ENCODE results near the gene LVRN. TPM values are rescaled to one million over a fixed set of nuclear protein-coding genes. Genes with fewer than 3 reads are reported as not detected.
A peak's percentile ranks its signal among the peaks of the same experiment; 100 is the strongest.

The LVRN gene
- total RNA-seq, 4 donors from 2014 or later, result 0.55 to 3.0 (median 1.7) TPM

GRCh38 chr5:115954144-115954543 lies 8.1 kb upstream of the LVRN start:
- H3K4me3 ChIP-seq (ENCODE audit: low read depth, poor library complexity, severe bottlenecking), result no peak overlapping the region
- TF ChIP-seq POLR2A (IDR thresholded peaks at IDR 0.05), result no peak
- TF ChIP-seq CTCF (IDR thresholded peaks at IDR 0.05), result no peak
- DNase-seq (ENCODE audit: low spot score in 2 of 2), result no peak
- intact Hi-C loops (cut with DNase I; ENCODE audit: low total_unique reads), result no loop called here

GRCh38 chr5:115956957-115957356 lies 5.3 kb upstream of the LVRN start:
- DNase-seq (ENCODE audit: low spot score in 2 of 2), result no peak
- intact Hi-C loops (cut with DNase I; ENCODE audit: low total_unique reads), result no loop called here
- 71 to 90% methylated on average over 6 of the region's 6 CpGs for WGBS, 2 donors
- no peak for TF ChIP-seq CTCF (IDR thresholded peaks at IDR 0.05)
- no peak for TF ChIP-seq POLR2A (IDR thresholded peaks at IDR 0.05)
- no peak overlapping the region for H3K4me3 ChIP-seq (ENCODE audit: low read depth, poor library complexity, severe bottlenecking)

DNA sequence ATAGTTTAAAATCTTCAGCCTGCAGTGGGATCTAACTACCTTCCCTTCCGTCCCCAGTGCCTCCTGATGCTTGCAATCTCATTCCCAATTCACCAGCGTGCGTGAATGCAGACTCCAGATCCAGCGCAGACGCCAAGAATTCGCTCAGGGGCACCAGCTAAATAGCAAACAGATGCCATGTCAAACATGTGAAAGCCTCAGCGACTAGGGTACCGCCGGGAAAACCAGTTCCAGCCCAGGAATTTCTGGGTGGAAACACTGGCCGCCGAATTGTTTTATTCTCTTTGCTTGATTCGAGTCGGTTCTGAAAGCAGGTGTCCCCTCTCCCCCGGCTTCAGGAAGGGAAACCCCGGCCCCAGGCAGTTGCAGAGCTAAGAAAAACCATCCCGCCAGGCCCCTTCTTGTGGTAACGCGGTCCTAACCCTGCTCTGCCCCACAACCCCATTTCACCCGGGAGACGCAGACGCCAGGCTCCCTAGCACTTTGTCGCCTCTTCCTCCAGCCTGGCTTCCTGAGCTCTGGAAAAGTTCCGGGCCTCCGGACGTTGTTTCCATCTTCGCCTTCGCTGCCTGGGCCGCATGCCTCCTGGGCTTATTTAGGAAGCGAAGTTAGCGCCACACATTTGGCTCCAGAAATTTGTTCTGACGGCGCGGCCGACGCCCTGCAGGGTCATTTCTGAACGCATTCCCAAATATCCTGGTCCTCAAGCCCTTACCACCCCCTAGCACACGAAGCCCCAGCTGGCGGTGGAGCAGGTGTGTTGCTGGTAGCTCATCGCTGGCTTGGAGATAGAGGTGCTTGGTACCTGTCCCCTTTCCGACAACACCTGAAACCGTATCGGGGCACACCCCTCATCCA lies 665 bp upstream of the LVRN start:
- no peak overlapping the region for H3K4me3 ChIP-seq (ENCODE audit: low read depth, poor library complexity, severe bottlenecking)
- DNase-seq (ENCODE audit: low spot score in 2 of 2), result peak in 1 of 2 donors; percentile 86
- TF ChIP-seq CTCF (IDR thresholded peaks at IDR 0.05) (no peak), POLR2A (IDR thresholded peaks at IDR 0.05) (no peak)
- WGBS, 2 donors, result 4 to 5% methylated on average over 41 to 42 of the region's 42 CpGs
- intact Hi-C loops (cut with DNase I; ENCODE audit: low total_unique reads), result no loop called here

DNA sequence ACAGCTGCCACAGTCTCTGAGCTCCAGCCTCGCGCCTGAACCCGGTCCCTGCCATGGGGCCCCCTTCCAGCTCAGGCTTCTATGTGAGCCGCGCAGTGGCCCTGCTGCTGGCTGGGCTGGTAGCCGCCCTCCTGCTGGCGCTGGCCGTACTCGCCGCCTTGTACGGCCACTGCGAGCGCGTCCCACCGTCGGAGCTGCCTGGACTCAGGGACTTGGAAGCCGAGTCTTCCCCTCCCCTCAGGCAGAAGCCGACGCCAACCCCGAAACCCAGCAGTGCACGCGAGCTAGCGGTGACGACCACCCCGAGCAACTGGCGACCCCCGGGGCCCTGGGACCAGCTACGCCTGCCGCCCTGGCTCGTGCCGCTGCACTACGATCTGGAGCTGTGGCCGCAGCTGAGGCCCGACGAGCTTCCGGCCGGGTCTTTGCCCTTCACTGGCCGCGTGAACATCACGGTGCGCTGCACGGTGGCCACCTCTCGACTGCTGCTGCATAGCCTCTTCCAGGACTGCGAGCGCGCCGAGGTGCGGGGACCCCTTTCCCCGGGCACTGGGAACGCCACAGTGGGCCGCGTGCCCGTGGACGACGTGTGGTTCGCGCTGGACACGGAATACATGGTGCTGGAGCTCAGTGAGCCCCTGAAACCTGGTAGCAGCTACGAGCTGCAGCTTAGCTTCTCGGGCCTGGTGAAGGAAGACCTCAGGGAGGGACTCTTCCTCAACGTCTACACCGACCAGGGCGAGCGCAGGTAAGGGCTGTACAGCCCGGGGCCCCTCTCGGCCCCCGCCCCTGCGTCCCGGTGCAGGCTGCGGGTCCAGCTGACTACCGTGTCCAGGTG lies 509 bp downstream of the LVRN start:
- H3K4me3 ChIP-seq (ENCODE audit: low read depth, poor library complexity, severe bottlenecking), result no peak overlapping the region
- intact Hi-C loops (cut with DNase I; ENCODE audit: low total_unique reads), result no loop called here
- peak in 1 of 2 donors; percentile 86 for DNase-seq (ENCODE audit: low spot score in 2 of 2)
- 6 to 7% methylated on average over 47 to 50 of the region's 71 CpGs for whole genome bisulfite sequencing, 2 donors
- TF ChIP-seq CTCF (IDR thresholded peaks at IDR 0.05) (no peak), POLR2A (IDR thresholded peaks at IDR 0.05) (no peak)

- whole genome bisulfite sequencing, 2 donors, result 37 to 41% methylated on average over 17 of the region's 17 CpGs
- no peak for DNase-seq (ENCODE audit: low spot score in 2 of 2)
- TF ChIP-seq CTCF (IDR thresholded peaks at IDR 0.05) (no peak), POLR2A (IDR thresholded peaks at IDR 0.05) (no peak)
- no peak overlapping the region for H3K4me3 ChIP-seq (ENCODE audit: low read depth, poor library complexity, severe bottlenecking)
- intact Hi-C loops (cut with DNase I; ENCODE audit: low total_unique reads), result no loop called here
Observed at GRCh38 chr5:115963566-115963965, 1.3 kb downstream of the LVRN start.
